Activated CD4-positive, alpha-beta memory T cell treated with anti-CD3 and anti-CD28 coated beads for 36 hours (primary cell): Measurements from ENCODE around the gene GAB1. TPM values are rescaled to one million over a fixed set of nuclear protein-coding genes. Genes with fewer than 3 reads are reported as not detected.

Experiments used
- CTCF ChIA-PET: fragments of 350-600 bp; sonication (Branson Sonifier 250); formaldehyde crosslinking; loops from one replicate; lab custom pipeline; 2021; ENCODE audit warnings: antibody characterized with exemption, inconsistent platforms; lab: Charles Lee
- POLR2A ChIA-PET: fragments of 350-600 bp; sonication (Branson Sonifier 250); formaldehyde crosslinking; loops from one replicate; lab custom pipeline; 2021; ENCODE audit warnings: antibody characterized with exemption; lab: Charles Lee
- DNase-seq: peaks from one replicate; pipeline ENCODE4 v3.0.0-alpha.2; 2020
- H3K27ac Mint-ChIP-seq: one replicate; pipeline ENCODE4 v1.8.0; 2021; ENCODE audit warnings: mixed read lengths
- H3K27me3 Mint-ChIP-seq: one replicate; pipeline ENCODE4 v1.8.0; 2021; ENCODE audit warnings: mixed read lengths
- H3K36me3 Mint-ChIP-seq: one replicate; pipeline ENCODE4 v1.8.0; 2021; ENCODE audit warnings: mixed read lengths
- H3K4me1 Mint-ChIP-seq: one replicate; pipeline ENCODE4 v1.8.0; 2021; ENCODE audit warnings: low read depth, mixed read lengths
- H3K4me3 Mint-ChIP-seq: one replicate; pipeline ENCODE4 v1.8.0; 2021; ENCODE audit warnings: mild to moderate bottlenecking, mixed read lengths
- H3K9me3 Mint-ChIP-seq: one replicate; pipeline ENCODE4 v1.8.0; 2021; ENCODE audit warnings: mixed read lengths
- intact Hi-C: fragments of 100-400 bp; cut with micrococcal nuclease; formaldehyde crosslinking; loops from one replicate; pipeline ENCODE4 v1.15.1; 2023
- total RNA-seq, 2 experiments: library from RNA; stranded (reverse); gene quantifications; one replicate each; pipeline ENCODE4 v1.2.3, GENCODE V29; 2021

Gene GAB1
- total RNA-seq, 2 experiments from 2014 or later, result 0.34 to 0.45 TPM

GRCh38 chr4:143383005-143383574 is 46.4 kb downstream of the GAB1 start:
- no peaks in the 10 kb centered on the region for H3K9me3 Mint-ChIP-seq
- no peak overlapping the region for H3K27ac Mint-ChIP-seq
- H3K27me3 Mint-ChIP-seq, result peaks cover 7% of the 10 kb centered on the region
- H3K4me3 Mint-ChIP-seq, result no peak overlapping the region
- H3K36me3 Mint-ChIP-seq, result no peaks in the 10 kb centered on the region
- CTCF ChIA-PET, result no interaction called here
- no peaks in the 10 kb centered on the region for H3K4me1 Mint-ChIP-seq
- POLR2A ChIA-PET, result no interaction called here
- intact Hi-C loops, result no loop called here
- no peak for DNase-seq

- no peak for DNase-seq
- POLR2A ChIA-PET, result no interaction called here
Measured at GRCh38 chr4:143384381-143384994, 47.8 kb downstream of the GAB1 start.

GRCh38 chr4:143386812-143387211 is 50.1 kb downstream of the GAB1 start:
- POLR2A ChIA-PET, result no interaction called here
- CTCF ChIA-PET, result no interaction called here
- H3K27ac Mint-ChIP-seq, result no peak overlapping the region

More at GRCh38 chr4:143384381-143384994, 47.8 kb downstream of the GAB1 start:
- intact Hi-C loops, result no loop called here
- CTCF ChIA-PET, result interaction anchor here (1.1 to 1.5 kb wide), 3 partner anchors 8 to 17 kb away, joined by 3 to 6 read pairs (median 3); no protein-coding TSS in a partner anchor
- Mint-ChIP-seq H3K27ac (no peak overlapping the region), H3K36me3 (no peaks in the 10 kb centered on the region), H3K9me3 (no peaks in the 10 kb centered on the region), H3K4me3 (no peak overlapping the region), H3K4me1 (no peaks in the 10 kb centered on the region), H3K27me3 (peaks cover 10% of the 10 kb centered on the region)

GRCh38 chr4:143389579-143390195 is 53.0 kb downstream of the GAB1 start:
- ChIA-PET POLR2A (no interaction called here), CTCF (interaction anchor here (1.1 kb wide), 1 partner anchor 12 kb away, joined by 3 read pairs; no protein-coding TSS in a partner anchor)
- H3K27ac Mint-ChIP-seq, result no peak overlapping the region
- no peak for DNase-seq
- H3K4me3 Mint-ChIP-seq, result no peak overlapping the region
- peaks cover 13% of the 10 kb centered on the region for H3K27me3 Mint-ChIP-seq
- H3K9me3 Mint-ChIP-seq, result no peaks in the 10 kb centered on the region
- H3K36me3 Mint-ChIP-seq, result no peaks in the 10 kb centered on the region
- intact Hi-C loops, result no loop called here
- no peaks in the 10 kb centered on the region for H3K4me1 Mint-ChIP-seq

More at GRCh38 chr4:143386812-143387211, 50.1 kb downstream of the GAB1 start:
- Mint-ChIP-seq H3K27me3 (peaks cover 10% of the 10 kb centered on the region), H3K4me3 (no peak overlapping the region), H3K9me3 (no peaks in the 10 kb centered on the region), H3K36me3 (no peaks in the 10 kb centered on the region), H3K4me1 (no peaks in the 10 kb centered on the region)
- DNase-seq, result no peak
- intact Hi-C loops, result no loop called here

- Mint-ChIP-seq H3K9me3 (no peaks in the 10 kb centered on the region), H3K27me3 (peaks cover 14% of the 10 kb centered on the region), H3K27ac (no peak overlapping the region), H3K36me3 (no peaks in the 10 kb centered on the region), H3K4me3 (no peak overlapping the region), H3K4me1 (no peaks in the 10 kb centered on the region)
- intact Hi-C loops, result no loop called here
- CTCF ChIA-PET, result interaction anchor here (1.1 kb wide), 1 partner anchor 11 kb away, joined by 3 read pairs; no protein-coding TSS in a partner anchor
- POLR2A ChIA-PET, result no interaction called here
- DNase-seq, result no peak
Measured at GRCh38 chr4:143390764-143391163, 54.1 kb downstream of the GAB1 start.

GRCh38 chr4:143391261-143391660 is 54.6 kb downstream of the GAB1 start:
- H3K4me3 Mint-ChIP-seq, result no peak overlapping the region
- no peak for DNase-seq
- ChIA-PET CTCF (interaction anchor here (1.1 kb wide), 1 partner anchor 10 kb away, joined by 3 read pairs; no protein-coding TSS in a partner anchor), POLR2A (no interaction called here)
- H3K9me3 Mint-ChIP-seq, result no peaks in the 10 kb centered on the region
- H3K27ac Mint-ChIP-seq, result no peak overlapping the region
- peaks cover 14% of the 10 kb centered on the region for H3K27me3 Mint-ChIP-seq
- H3K36me3 Mint-ChIP-seq, result no peaks in the 10 kb centered on the region
- no peaks in the 10 kb centered on the region for H3K4me1 Mint-ChIP-seq
- intact Hi-C loops, result no loop called here

- no peak overlapping the region for H3K4me3 Mint-ChIP-seq
- no peak overlapping the region for H3K27ac Mint-ChIP-seq
- no peaks in the 10 kb centered on the region for H3K36me3 Mint-ChIP-seq
- DNase-seq, result no peak
- H3K9me3 Mint-ChIP-seq, result no peaks in the 10 kb centered on the region
- ChIA-PET POLR2A (no interaction called here), CTCF (no interaction called here)
- intact Hi-C loops, result no loop called here
- no peaks in the 10 kb centered on the region for H3K4me1 Mint-ChIP-seq
- H3K27me3 Mint-ChIP-seq, result peaks cover 11% of the 10 kb centered on the region
Measured at GRCh38 chr4:143391895-143392294, 55.2 kb downstream of the GAB1 start.

- Mint-ChIP-seq H3K27ac (no peak overlapping the region), H3K4me3 (no peak overlapping the region), H3K9me3 (no peaks in the 10 kb centered on the region), H3K27me3 (peaks cover 6% of the 10 kb centered on the region), H3K36me3 (no peaks in the 10 kb centered on the region), H3K4me1 (no peaks in the 10 kb centered on the region)
- no peak for DNase-seq
- CTCF ChIA-PET, result no interaction called here
- intact Hi-C loops, result no loop called here
- POLR2A ChIA-PET, result no interaction called here
Measured at GRCh38 chr4:143393195-143393594, 56.5 kb downstream of the GAB1 start.

- ChIA-PET CTCF (no interaction called here), POLR2A (no interaction called here)
- H3K9me3 Mint-ChIP-seq, result no peaks in the 10 kb centered on the region
- no peak overlapping the region for H3K4me3 Mint-ChIP-seq
- H3K27me3 Mint-ChIP-seq, result peaks cover 3% of the 10 kb centered on the region
- intact Hi-C loops, result loop anchor here (5.0 kb wide), 1 partner anchor 58 kb away; the partner anchor contains the start of gene GAB1
- no peak for DNase-seq
- peaks cover 2% of the 10 kb centered on the region for H3K4me1 Mint-ChIP-seq
- H3K36me3 Mint-ChIP-seq, result no peaks in the 10 kb centered on the region
- H3K27ac Mint-ChIP-seq, result no peak overlapping the region
Measured at GRCh38 chr4:143394739-143395453, 58.2 kb downstream of the GAB1 start.

- no peak overlapping the region for H3K27ac Mint-ChIP-seq
- H3K27me3 Mint-ChIP-seq, result peaks cover 3% of the 10 kb centered on the region
- DNase-seq, result no peak
- peaks cover 2% of the 10 kb centered on the region for H3K4me1 Mint-ChIP-seq
- ChIA-PET CTCF (interaction anchor here (1.0 kb wide), 1 partner anchor 12 kb away, joined by 3 read pairs; no protein-coding TSS in a partner anchor), POLR2A (no interaction called here)
- H3K4me3 Mint-ChIP-seq, result no peak overlapping the region
- H3K36me3 Mint-ChIP-seq, result no peaks in the 10 kb centered on the region
- intact Hi-C loops, result loop anchor here (5.0 kb wide), 1 partner anchor 59 kb away; the partner anchor contains the start of gene GAB1
- no peaks in the 10 kb centered on the region for H3K9me3 Mint-ChIP-seq
Measured at GRCh38 chr4:143396695-143397094, 60.0 kb downstream of the GAB1 start.

- Mint-ChIP-seq H3K36me3 (no peaks in the 10 kb centered on the region), H3K27me3 (peaks cover 3% of the 10 kb centered on the region), H3K27ac (no peak overlapping the region), H3K4me3 (no peak overlapping the region), H3K9me3 (no peaks in the 10 kb centered on the region), H3K4me1 (peaks cover 2% of the 10 kb centered on the region)
- no peak for DNase-seq
- intact Hi-C loops, result loop anchor here (5.0 kb wide), 1 partner anchor 60 kb away; the partner anchor contains the start of gene GAB1
- ChIA-PET CTCF (no interaction called here), POLR2A (no interaction called here)
Measured at GRCh38 chr4:143397335-143397734, 60.7 kb downstream of the GAB1 start.

- Mint-ChIP-seq H3K9me3 (no peaks in the 10 kb centered on the region), H3K36me3 (no peaks in the 10 kb centered on the region), H3K27ac (no peak overlapping the region), H3K27me3 (peaks cover 3% of the 10 kb centered on the region), H3K4me3 (no peak overlapping the region), H3K4me1 (peaks cover 3% of the 10 kb centered on the region)
- intact Hi-C loops, result loop anchor here (5.0 kb wide), 1 partner anchor 61 kb away; the partner anchor contains the start of gene GAB1
- ChIA-PET POLR2A (no interaction called here), CTCF (no interaction called here)
- DNase-seq, result no peak
Measured at GRCh38 chr4:143397887-143398286, 61.2 kb downstream of the GAB1 start.
